GM08714 (cell line): Measurements from ENCODE around the gene KCNC3.
"Not testable (repeated sequence)": the region's sequence is repeated elsewhere in the genome, so short reads cannot be mapped to it uniquely, and the experiment has no call there.

Source experiments
- H3K4me3 ChIP-seq: fragments of 200-500 bp; sonication (Bioruptor generic); 2 replicates; pipeline ENCODE4 v1.5.1; 2014; ENCODE audit warnings: mild to moderate bottlenecking, low read length, inconsistent platforms
- ZNF274 ChIP-seq: IDR thresholded peaks from 2 replicates; pipeline ENCODE4 v1.6.1; 2012; ENCODE audit warnings: mild to moderate bottlenecking, low read depth, low read length

Gene KCNC3

DNA sequence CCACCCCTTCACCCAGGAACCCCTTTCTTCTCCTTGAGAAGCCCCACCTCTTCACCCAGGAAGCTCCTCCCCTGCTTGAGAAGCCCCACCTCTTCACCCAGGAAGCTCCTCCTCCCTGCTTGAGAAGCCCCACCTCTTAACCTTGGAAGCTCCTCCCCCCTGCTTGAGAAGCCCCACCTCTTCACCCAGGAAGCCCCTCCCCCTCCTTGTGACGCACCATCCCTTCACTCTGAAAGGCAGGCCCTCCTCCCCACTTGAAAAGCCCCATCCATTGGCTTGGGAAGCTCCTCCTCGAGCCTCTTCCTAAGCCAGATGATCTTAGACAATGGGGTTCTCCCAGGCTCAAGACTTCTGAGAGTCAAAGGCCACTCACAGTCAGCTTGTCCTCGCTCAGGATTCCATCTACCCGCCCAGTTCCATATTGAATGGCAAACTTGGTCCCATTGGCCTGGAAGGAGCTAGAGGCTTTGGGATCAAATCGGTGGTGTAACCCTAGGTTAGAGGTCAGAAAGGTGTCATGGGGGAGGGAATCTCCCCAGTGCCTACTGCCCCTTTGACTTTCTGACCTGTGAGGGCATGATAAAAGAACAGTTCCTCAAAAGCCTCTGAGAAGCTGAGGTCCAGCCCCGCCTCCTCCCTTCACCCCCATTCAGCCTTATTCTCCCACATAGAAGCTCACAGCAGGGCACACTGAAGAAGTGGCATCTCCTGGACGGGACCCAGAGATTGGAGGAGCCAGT lies 32.3 kb upstream of the KCNC3 start:
- H3K4me3 ChIP-seq, result no peak overlapping the region
- no peak for TF ChIP-seq ZNF274

DNA sequence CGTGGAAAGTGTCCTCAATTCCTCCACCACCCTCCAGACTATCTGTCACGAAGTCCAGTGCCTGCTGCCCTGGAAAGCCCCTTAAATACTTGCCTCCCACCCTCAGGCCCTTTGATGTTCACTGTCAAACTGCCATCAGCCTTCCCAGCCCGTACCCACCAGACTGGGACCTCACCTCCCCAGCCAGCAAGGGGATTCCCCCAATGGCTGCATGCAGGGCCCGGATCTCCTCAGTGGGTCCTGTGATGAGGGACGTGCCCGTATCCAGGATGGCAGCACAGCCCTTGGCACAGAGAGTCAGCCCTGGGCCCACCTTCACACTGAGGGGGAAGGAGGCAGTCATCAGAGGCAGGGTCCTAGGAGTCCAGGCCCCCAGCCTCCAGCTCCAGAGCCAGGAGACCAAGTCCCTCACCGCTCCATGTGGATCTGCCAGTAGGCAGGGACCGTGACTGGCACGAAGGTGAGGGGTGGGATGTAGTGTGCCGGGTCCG lies 30.2 kb upstream of the KCNC3 start:
- no peak for TF ChIP-seq ZNF274
- H3K4me3 ChIP-seq, result no peak overlapping the region

DNA sequence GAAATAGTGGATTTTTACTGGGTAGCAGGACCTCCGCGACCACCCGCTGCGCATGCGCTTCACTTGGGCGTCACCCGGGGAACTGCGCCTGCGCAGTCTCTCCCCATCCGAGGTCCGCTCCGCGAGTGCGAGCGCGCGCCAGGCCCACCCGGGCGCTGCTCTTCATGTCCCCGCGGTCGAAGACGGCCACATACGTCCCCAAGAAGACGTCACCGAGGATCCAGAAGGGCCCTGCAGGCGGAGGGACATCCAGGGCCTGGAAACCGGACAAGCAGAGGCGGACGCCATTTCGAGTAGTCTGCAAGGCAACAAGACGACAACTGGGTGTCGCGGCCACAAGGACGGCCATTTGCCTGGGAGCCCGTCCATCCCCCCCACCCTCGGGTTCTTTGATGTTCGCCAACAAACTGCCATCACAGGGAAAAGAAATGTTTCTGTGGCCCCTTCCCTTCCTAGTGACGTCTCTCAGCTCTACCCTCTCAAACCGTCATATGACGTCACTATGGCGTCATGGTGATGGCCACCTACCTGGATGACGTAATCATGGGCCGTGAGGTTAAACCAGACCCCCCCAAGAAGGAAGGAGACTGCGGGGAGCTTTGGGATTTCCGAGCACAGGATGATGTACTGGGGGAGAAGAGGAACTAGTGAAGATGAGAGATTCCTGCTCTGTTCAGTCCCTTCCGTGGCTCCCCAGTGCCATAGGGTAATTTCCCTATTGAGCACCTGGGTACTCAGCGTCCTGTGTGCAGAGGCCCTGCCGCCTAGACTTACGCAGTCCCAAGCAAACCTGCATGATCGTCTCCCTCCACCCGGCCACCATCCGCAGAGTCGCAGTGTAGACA lies 29.5 kb upstream of the KCNC3 start:
- TF ChIP-seq ZNF274, result no peak
- peak overlapping the region; percentile 55; the same call in 1 of the 2 replicates for H3K4me3 ChIP-seq

DNA sequence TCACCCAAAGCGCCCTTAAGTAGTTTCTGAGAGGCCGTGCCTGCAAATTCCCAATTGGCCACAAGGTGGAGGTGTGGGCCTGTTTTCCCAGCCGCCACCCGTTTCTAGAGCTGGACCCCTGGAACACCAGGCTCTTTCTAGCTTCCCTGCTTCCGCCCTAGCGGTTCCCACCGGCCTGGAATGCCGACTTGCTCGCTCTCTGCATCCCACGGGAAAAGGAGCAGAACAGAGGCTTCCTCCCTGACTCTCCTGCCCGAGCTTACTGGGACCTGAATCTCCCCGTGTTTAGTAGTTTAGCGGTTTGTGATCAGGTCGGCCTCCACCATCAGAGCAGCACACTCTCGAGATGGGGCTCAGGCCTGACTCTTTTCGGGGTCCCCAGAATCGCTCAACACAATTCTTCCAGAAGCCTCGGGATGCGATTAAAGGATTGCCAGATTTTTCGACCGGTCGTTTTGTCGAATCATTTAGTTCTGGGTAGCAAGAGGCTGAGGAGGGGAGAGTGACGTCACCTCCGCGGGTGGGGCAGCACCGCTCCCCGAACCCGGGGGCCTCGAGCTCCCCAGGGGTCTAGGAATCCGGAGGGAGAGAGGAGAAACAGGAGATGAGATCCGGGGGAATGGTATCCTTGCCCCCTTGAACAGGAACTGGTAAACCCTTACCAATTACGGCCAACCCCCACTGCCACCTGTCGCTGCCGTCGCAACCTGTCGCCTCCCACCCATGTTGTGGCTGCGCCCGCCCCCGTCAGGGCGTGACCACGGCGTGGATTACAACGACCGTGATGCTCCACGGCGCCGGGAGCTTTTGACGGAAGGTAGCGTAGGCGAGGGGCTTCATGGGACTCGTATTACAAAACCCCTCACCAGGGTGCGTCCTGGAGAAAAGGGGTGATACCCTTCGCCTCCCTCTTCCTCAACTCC lies 28.3 kb upstream of the KCNC3 start:
- H3K4me3 ChIP-seq, result peak overlapping the region; percentile 55; the same call in 1 of the 2 replicates
- no peak for TF ChIP-seq ZNF274

DNA sequence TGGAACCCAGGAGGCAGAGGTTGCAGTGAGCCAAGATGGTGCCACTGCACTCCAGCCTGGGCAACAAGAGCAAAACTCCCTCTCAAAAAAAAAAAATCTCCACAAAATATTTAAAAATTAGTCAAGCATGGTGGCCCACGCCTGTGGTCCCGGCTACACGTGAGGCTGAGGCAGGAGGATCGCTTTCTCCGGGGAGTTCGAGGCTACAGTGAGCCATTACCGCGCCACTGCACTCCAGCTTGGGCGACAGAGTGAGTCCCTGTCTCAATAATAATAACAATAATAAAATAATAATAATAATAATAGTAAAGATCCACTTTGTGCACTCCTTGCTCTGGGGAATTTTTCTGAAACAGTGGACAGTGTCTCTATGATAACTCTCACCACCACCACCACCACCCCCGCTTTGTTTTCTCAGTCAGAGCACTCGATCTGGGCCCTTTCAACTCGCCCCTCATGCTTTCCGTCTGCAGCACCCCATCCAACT lies 27.6 kb upstream of the KCNC3 start:
- H3K4me3 ChIP-seq, result no peak overlapping the region; the same call in 1 of the 2 replicates

DNA sequence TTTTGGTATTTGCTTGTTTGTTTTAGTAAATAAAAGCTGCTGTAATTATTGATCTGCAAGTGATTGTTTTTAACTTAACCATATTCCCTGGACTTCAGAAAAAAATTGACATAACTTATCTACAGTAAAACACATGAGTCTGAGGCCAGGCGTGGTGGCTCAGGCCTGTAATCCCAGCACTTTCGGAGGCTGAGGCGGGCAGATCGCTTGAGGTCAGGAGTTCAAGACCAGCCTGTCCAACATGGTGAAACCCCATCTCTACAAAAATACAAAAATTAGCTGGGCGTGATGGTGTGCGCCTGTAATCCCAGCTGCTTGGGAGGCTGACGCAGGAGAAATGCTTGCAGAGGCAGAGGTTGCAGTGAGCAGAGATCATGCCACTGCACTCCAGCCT lies 24.3 kb upstream of the KCNC3 start:
- H3K4me3 ChIP-seq, result not testable (repeated sequence)

More for the DNA sequence above, 27.6 kb upstream of the KCNC3 start:
- no peak for TF ChIP-seq ZNF274

DNA sequence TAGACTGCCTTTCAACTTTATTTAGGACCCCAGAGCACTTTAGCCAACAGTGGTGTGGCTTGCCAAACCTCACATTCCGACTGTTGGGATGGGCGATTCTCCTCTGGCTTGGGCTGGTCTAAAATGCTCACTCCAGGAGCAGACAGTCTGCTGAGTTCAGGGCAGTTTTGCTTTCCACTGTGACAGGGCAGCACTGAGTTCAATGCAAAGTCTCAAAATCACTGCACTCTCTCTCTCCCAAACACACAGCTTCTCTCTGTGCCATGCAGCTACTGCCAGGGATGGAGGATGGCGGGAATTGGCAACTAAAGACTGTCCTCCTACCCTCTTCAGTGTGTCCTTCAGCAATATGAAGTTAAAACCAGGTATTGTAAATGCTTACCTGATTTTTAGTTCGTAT lies 23.1 kb upstream of the KCNC3 start:
- TF ChIP-seq ZNF274, result no peak
- no peak overlapping the region for H3K4me3 ChIP-seq

DNA sequence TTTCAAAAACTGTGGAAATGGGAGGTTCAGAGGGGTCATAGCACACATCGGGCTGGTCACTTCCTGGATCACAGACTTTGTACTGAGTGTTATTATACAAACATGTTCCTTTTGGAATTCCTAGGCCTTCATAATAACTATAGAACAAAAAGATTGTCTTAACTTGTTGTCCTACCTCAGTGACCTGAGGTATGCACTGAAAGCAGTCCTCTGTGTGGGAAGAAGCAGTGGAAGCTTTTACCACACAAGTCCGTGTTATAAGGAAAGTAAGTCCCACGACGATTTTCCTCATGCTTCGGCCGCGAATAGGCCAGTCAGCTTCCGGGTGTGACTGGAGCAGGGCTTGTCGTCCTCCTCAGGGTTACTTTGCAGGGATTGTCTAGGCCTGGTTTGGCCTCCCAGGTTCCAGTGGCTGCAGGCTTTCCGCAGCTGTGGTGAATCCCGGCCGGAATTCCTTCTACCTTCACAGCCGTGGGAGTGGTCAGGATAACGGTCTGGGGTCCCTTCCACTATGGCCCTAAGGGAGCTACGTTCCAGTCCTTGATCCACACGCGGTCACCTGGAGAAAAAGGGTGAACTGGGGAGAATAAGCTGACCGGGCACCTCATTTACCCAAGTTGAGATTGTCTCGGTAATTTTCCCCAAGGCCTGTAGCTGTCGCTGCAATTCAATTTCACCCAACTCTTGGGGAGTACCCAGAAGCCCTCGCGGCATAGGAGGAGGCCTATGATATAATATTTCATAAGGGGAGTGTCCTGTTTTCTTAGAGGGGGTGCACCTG lies 20.3 kb upstream of the KCNC3 start:
- TF ChIP-seq ZNF274, result no peak
- H3K4me3 ChIP-seq, result no peak overlapping the region

DNA sequence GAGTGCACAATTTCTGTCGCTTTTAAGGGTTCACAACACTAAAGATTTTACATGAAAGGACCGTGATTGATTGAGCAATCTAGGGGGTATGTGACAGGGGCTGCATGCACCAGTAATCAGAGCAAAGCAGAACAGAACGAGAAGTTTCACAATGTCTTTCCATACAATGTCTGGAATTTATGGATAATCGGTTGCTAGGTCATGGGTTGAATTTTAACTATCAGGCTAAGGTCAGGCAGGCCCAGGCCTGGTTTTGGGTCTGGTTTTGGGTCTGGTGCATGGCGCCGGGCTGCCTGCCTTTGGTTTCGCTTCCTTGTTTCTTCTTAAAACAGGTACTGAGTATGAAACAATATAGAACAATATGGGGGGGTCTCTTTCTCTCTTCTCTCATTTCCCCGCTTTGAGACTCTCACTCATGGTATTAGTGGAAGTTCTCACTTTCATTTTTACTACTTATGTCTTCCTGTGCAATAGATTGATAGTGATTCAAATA lies 18.0 kb upstream of the KCNC3 start:
- not testable (repeated sequence) for H3K4me3 ChIP-seq

DNA sequence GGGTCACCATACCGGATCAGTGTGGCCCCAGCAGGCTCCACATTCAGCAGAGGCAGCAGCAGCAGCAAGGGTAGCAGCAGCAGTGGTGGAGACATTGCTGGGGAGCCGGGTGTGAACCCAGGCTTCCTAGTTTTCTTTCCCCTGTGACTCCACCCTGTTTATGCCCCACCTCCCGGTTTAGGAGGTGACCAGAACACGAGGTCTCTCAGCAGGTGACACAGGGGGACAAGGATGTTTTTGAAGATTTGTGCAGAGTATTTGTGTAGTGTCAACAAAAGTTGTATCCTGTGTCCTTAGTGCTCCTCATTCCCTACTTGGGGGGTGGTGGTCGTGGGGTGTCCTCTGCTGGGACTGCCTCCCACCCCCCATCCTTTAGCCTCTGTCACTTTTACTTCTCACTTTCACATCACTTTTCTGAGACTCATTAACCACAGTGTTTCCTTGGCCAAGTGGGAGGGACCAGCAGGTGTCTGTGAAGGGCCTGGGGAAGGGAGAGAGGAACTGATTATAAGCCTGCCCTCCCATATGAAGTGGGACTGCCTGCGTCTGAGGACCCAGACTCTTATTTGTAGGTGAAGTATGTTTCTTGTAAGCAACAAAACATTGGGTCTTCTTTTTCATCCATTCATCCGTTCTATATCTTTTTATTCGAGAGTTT lies 15.6 kb upstream of the KCNC3 start:
- TF ChIP-seq ZNF274, result no peak
- H3K4me3 ChIP-seq, result peak overlapping the region; percentile 64; the same call in 1 of the 2 replicates

DNA sequence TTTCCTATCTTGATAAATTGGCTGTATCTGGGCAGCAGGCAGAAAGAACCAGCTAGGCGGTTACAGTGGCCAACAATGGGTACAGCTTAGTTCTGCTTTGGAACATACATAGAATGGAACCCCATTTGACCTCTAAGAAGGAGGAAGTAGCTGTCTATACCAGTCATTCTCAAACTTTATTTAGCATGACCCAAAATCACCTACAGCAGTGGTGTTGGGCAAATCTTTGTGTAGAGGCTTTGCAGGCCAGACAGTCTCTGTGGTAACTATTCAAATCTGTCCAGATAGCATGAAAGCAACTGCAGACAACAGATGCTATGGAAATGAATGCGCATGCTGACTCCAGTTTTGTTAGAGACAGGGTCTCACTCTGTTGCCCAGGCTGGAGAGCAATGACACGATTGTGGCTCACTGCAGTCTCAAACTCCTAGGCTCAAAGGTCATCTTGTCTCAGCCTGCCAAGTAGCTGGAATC lies 12.0 kb upstream of the KCNC3 start:
- peak overlapping the region; percentile 30; the same call in 1 of the 2 replicates for H3K4me3 ChIP-seq
- no peak for TF ChIP-seq ZNF274

DNA sequence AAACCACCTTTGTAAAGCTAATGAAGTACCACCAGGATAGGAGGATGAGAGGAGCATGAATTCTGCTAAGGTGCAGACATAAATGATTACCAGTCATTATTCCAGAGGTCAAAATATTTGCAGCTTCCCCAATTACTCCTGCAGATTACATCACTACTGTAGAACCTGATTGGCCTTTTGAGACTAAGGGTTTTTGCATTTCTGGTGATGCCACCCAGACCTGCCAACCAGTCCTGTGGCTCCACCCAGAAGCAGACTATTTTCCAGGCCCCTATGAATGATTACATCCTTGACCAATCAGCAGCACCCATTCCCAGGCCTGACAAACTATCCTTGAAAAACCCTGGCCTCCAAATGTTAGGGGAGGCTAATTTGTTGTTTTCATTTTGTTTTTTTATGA lies 11.2 kb upstream of the KCNC3 start:
- peak overlapping the region; percentile 30; the same call in 1 of the 2 replicates for H3K4me3 ChIP-seq
- no peak for TF ChIP-seq ZNF274

DNA sequence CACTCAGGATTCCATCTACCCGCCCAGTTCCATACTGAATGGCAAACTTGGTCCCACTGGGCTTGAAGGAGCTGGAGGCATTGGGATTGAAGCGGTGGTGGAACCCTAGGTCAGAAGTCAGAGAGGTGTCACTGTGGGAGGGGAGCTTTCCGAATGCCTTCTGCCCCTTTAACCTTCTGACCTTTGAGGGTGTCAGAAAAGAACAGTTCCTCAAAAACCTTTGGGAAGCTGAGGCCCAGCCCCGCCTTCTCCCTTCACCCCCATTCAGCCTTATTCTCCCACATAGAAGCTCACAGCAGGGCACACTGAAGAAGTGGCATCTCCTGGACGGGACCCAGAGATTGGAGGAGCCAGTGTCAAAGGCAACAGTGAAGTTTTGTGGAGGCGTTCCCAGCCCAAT lies 7.9 kb upstream of the KCNC3 start:
- H3K4me3 ChIP-seq, result not testable (repeated sequence)
